BLaER1 treated with 17β-estradiol and CSF1 and Interleukin-3, amounts not matched to agents 10 nM and 100 nM (cell line): ENCODE data around the gene MOV10L1.
A peak's percentile ranks its signal among the peaks of the same experiment; 100 is the strongest.

Source experiments
- H3K27ac ChIP-seq, 11 experiments: shearing (Covaris generic); formaldehyde crosslinking; 2 replicates each; pipeline ENCODE4 v1.8.1; 2022
- H3K27me3 ChIP-seq, 11 experiments: shearing (Covaris generic); formaldehyde crosslinking; 2 replicates each; pipeline ENCODE4 v1.8.1; 2022
- H3K36me3 ChIP-seq, 11 experiments: shearing (Covaris generic); formaldehyde crosslinking; 2 replicates each; pipeline ENCODE4 v1.8.1; 2022
- H3K4me1 ChIP-seq, 10 experiments: shearing (Covaris generic); formaldehyde crosslinking; 2 replicates each; pipeline ENCODE4 v1.8.1; 2022
- H3K4me2 ChIP-seq, 11 experiments: shearing (Covaris generic); formaldehyde crosslinking; 2 replicates each; pipeline ENCODE4 v1.8.1; 2022
- H3K4me3 ChIP-seq, 10 experiments: shearing (Covaris generic); formaldehyde crosslinking; 2 replicates each; pipeline ENCODE4 v1.8.1; 2022
- H3K9ac ChIP-seq, 11 experiments: shearing (Covaris generic); formaldehyde crosslinking; 2 replicates each; pipeline ENCODE4 v1.8.1; 2022
- H3K9me3 ChIP-seq, 11 experiments: shearing (Covaris generic); formaldehyde crosslinking; replicated peaks in 1 of 11; 2 replicates each; pipeline ENCODE4 v1.8.1; 2022
- H4K20me1 ChIP-seq, 11 experiments: shearing (Covaris generic); formaldehyde crosslinking; 2 replicates each; pipeline ENCODE4 v1.8.1; 2022
- Cebpa-rat ChIP-seq, 11 experiments: shearing (Covaris generic); IDR thresholded peaks; 2 replicates each; pipeline ENCODE4 v1.8.1; 2022

The MOV10L1 gene

GRCh38 chr22:50114221-50115021, 24.6 kb downstream of the MOV10L1 start:
- no peak overlapping the region for H3K4me3 ChIP-seq
- no peak overlapping the region for H3K27ac ChIP-seq
- peaks cover 17 to 38% (median 31%) of the 10 kb centered on the region in 10 experiments for H3K4me1 ChIP-seq
- no peak for TF ChIP-seq Cebpa-rat (IDR thresholded peaks at IDR 0.05)
- no peaks in the 10 kb centered on the region for H4K20me1 ChIP-seq
- H3K4me2 ChIP-seq = no peak overlapping the region
- H3K36me3 ChIP-seq = no peaks in the 10 kb centered on the region
- H3K9ac ChIP-seq = no peak overlapping the region
- H3K27me3 ChIP-seq = no peaks in the 10 kb centered on the region
- H3K9me3 ChIP-seq = no peaks in the 10 kb centered on the region

GRCh38 chr22:50115693-50116092, 25.9 kb downstream of the MOV10L1 start:
- no peak overlapping the region for H3K27ac ChIP-seq

GRCh38 chr22:50117168-50117762, 27.5 kb downstream of the MOV10L1 start:
- Histone ChIP-seq H3K9me3 (peaks cover 2 to 11% (median 9%) of the 10 kb centered on the region in 11 experiments; a peak in 21 of 22 replicates), H3K9ac (no peak overlapping the region), H3K36me3 (no peaks in the 10 kb centered on the region), H3K27me3 (no peaks in the 10 kb centered on the region), H3K4me1 (peaks cover 5 to 20% (median 14%) of the 10 kb centered on the region in 10 experiments), H3K4me3 (no peak overlapping the region), H3K27ac (no peak overlapping the region), H4K20me1 (no peaks in the 10 kb centered on the region), H3K4me2 (no peak overlapping the region)
- TF ChIP-seq Cebpa-rat (IDR thresholded peaks at IDR 0.05) = no peak

More at GRCh38 chr22:50115693-50116092, 25.9 kb downstream of the MOV10L1 start:
- no peak for TF ChIP-seq Cebpa-rat (IDR thresholded peaks at IDR 0.05)
- Histone ChIP-seq H3K9ac (no peak overlapping the region), H3K4me1 (peaks cover 17 to 35% (median 29%) of the 10 kb centered on the region in 10 experiments), H3K9me3 (no peaks in the 10 kb centered on the region), H3K4me2 (no peak overlapping the region), H4K20me1 (no peaks in the 10 kb centered on the region), H3K27me3 (no peaks in the 10 kb centered on the region), H3K4me3 (no peak overlapping the region), H3K36me3 (no peaks in the 10 kb centered on the region)

- H3K4me1 ChIP-seq = peaks cover 0 to 12% (median 6%) of the 10 kb centered on the region in 10 experiments; a peak in 11 of 20 replicates
- H3K9ac ChIP-seq = no peak overlapping the region
- H3K4me3 ChIP-seq = no peak overlapping the region
- no peak for TF ChIP-seq Cebpa-rat (IDR thresholded peaks at IDR 0.05)
- no peaks in the 10 kb centered on the region for H3K36me3 ChIP-seq
- no peak overlapping the region for H3K27ac ChIP-seq
- no peak overlapping the region for H3K4me2 ChIP-seq
- H3K9me3 ChIP-seq = peaks cover 10 to 20% (median 18%) of the 10 kb centered on the region in 11 experiments
- H3K27me3 ChIP-seq = no peaks in the 10 kb centered on the region
- no peaks in the 10 kb centered on the region for H4K20me1 ChIP-seq
Measured at GRCh38 chr22:50118129-50118528, 28.3 kb downstream of the MOV10L1 start.

- Histone ChIP-seq H3K9me3 (peaks cover 16 to 25% (median 23%) of the 10 kb centered on the region in 11 experiments), H3K4me3 (no peak overlapping the region), H4K20me1 (no peaks in the 10 kb centered on the region), H3K27me3 (no peaks in the 10 kb centered on the region), H3K4me2 (peak overlapping the region in 4 of 11 experiments; percentile 1 to 43 (median 10); a peak in 3 of 22 replicates), H3K4me1 (peaks cover 0 to 8% (median 6%) of the 10 kb centered on the region in 10 experiments; a peak in 8 of 20 replicates), H3K27ac (no peak overlapping the region), H3K9ac (no peak overlapping the region), H3K36me3 (no peaks in the 10 kb centered on the region)
- TF ChIP-seq Cebpa-rat (IDR thresholded peaks at IDR 0.05) = no peak
Measured at GRCh38 chr22:50118557-50119168, 28.9 kb downstream of the MOV10L1 start.

- Histone ChIP-seq H3K4me1 (peaks cover 4 to 14% (median 10%) of the 10 kb centered on the region in 10 experiments; a peak in 17 of 20 replicates), H3K27me3 (no peaks in the 10 kb centered on the region), H3K27ac (no peak overlapping the region), H3K4me3 (no peak overlapping the region), H4K20me1 (no peaks in the 10 kb centered on the region), H3K4me2 (peak overlapping the region in 4 of 11 experiments; percentile 1 to 43 (median 10); a peak in 3 of 22 replicates), H3K36me3 (no peaks in the 10 kb centered on the region), H3K9ac (no peak overlapping the region), H3K9me3 (peaks cover 16 to 28% (median 26%) of the 10 kb centered on the region in 11 experiments)
- TF ChIP-seq Cebpa-rat (IDR thresholded peaks at IDR 0.05) = no peak
Measured at GRCh38 chr22:50119169-50119767, 29.5 kb downstream of the MOV10L1 start.

GRCh38 chr22:50119768-50120251, 30.0 kb downstream of the MOV10L1 start:
- Histone ChIP-seq H3K9me3 (peaks cover 16 to 33% (median 26%) of the 10 kb centered on the region in 11 experiments), H3K4me1 (peaks cover 9 to 19% (median 15%) of the 10 kb centered on the region in 10 experiments; a peak in 17 of 20 replicates), H3K27me3 (no peaks in the 10 kb centered on the region), H3K9ac (no peak overlapping the region), H3K36me3 (no peaks in the 10 kb centered on the region), H3K4me3 (no peak overlapping the region), H4K20me1 (no peaks in the 10 kb centered on the region), H3K27ac (no peak overlapping the region), H3K4me2 (no peak overlapping the region)
- no peak for TF ChIP-seq Cebpa-rat (IDR thresholded peaks at IDR 0.05)

- H3K9ac ChIP-seq = no peak overlapping the region
- H3K4me1 ChIP-seq = peaks cover 9 to 19% (median 15%) of the 10 kb centered on the region in 10 experiments; a peak in 17 of 20 replicates
- no peak overlapping the region for H3K27ac ChIP-seq
- no peak overlapping the region for H3K4me3 ChIP-seq
- H3K27me3 ChIP-seq = no peaks in the 10 kb centered on the region
- H4K20me1 ChIP-seq = no peaks in the 10 kb centered on the region
- no peak overlapping the region for H3K4me2 ChIP-seq
- no peaks in the 10 kb centered on the region for H3K36me3 ChIP-seq
- H3K9me3 ChIP-seq = peaks cover 16 to 37% (median 26%) of the 10 kb centered on the region in 11 experiments
- no peak for TF ChIP-seq Cebpa-rat (IDR thresholded peaks at IDR 0.05)
Measured at GRCh38 chr22:50121202-50121740, 31.5 kb downstream of the MOV10L1 start.
